ENCODE measurements around the gene TMC3.

The TMC3 gene

GRCh38 chr15:81291916-81292522, 82.0 kb downstream of the TMC3 start:
- TF ChIP-seq POLR2A (IDR thresholded peaks at IDR 0.05; ENCODE audit: low read depth, low read length) (no peak), PAX5 (IDR thresholded peaks at IDR 0.05; ENCODE audit: insufficient read depth, low read length, severe bottlenecking) (no peak), POU2F2 (IDR thresholded peaks at IDR 0.05; ENCODE audit: low read depth, low read length) (no peak), POLR2AphosphoS5 (IDR thresholded peaks at IDR 0.05; ENCODE audit: low read depth, low read length) (no peak), SPI1 (IDR thresholded peaks at IDR 0.05; ENCODE audit: low read depth, low read length) (no peak), TAF1 (IDR thresholded peaks at IDR 0.05; ENCODE audit: low read depth, low read length) (no peak)
- DNase-seq (ENCODE audit: insufficient read length, low spot score) (no peak), FAIRE-seq (peak; percentile 31)

- no peak for TF ChIP-seq POU2F2 (IDR thresholded peaks at IDR 0.05; ENCODE audit: low read depth, low read length)
- no peak for TF ChIP-seq POLR2A (IDR thresholded peaks at IDR 0.05; ENCODE audit: low read depth, low read length)
- no peak for TF ChIP-seq SPI1 (IDR thresholded peaks at IDR 0.05; ENCODE audit: low read depth, low read length)
- TF ChIP-seq TAF1 (IDR thresholded peaks at IDR 0.05; ENCODE audit: low read depth, low read length) = no peak
- no peak for TF ChIP-seq POLR2AphosphoS5 (IDR thresholded peaks at IDR 0.05; ENCODE audit: low read depth, low read length)
- no peak for TF ChIP-seq PAX5 (IDR thresholded peaks at IDR 0.05; ENCODE audit: insufficient read depth, low read length, severe bottlenecking)
- FAIRE-seq (no peak), DNase-seq (ENCODE audit: insufficient read length, low spot score) (no peak)
These were observed 84.1 kb downstream of the TMC3 start for GRCh38 chr15:81289910-81290309.

GRCh38 chr15:81288616-81289015, 85.4 kb downstream of the TMC3 start:
- TF ChIP-seq POU2F2 (IDR thresholded peaks at IDR 0.05; ENCODE audit: low read depth, low read length) (no peak), TAF1 (IDR thresholded peaks at IDR 0.05; ENCODE audit: low read depth, low read length) (no peak), PAX5 (IDR thresholded peaks at IDR 0.05; ENCODE audit: insufficient read depth, low read length, severe bottlenecking) (no peak), POLR2AphosphoS5 (IDR thresholded peaks at IDR 0.05; ENCODE audit: low read depth, low read length) (no peak), POLR2A (IDR thresholded peaks at IDR 0.05; ENCODE audit: low read depth, low read length) (no peak), SPI1 (IDR thresholded peaks at IDR 0.05; ENCODE audit: low read depth, low read length) (no peak)
- FAIRE-seq (peak; percentile 72), DNase-seq (ENCODE audit: insufficient read length, low spot score) (no peak)

- DNase-seq (ENCODE audit: insufficient read length, low spot score) (no peak), FAIRE-seq (no peak)
- TF ChIP-seq POU2F2 (IDR thresholded peaks at IDR 0.05; ENCODE audit: low read depth, low read length) (no peak), SPI1 (IDR thresholded peaks at IDR 0.05; ENCODE audit: low read depth, low read length) (no peak)
These were observed 86.0 kb downstream of the TMC3 start for GRCh38 chr15:81288040-81288439.

GRCh38 chr15:81286621-81287121, 87.3 kb downstream of the TMC3 start:
- TF ChIP-seq POU2F2 (IDR thresholded peaks at IDR 0.05; ENCODE audit: low read depth, low read length) (no peak), SPI1 (IDR thresholded peaks at IDR 0.05; ENCODE audit: low read depth, low read length) (peak; percentile 38; the same call in 1 of the 2 replicates)
- DNase-seq (ENCODE audit: insufficient read length, low spot score) (no peak), FAIRE-seq (no peak)

- DNase-seq (ENCODE audit: insufficient read length, low spot score) (no peak), FAIRE-seq (peak; percentile 83)
- TF ChIP-seq PAX5 (IDR thresholded peaks at IDR 0.05; ENCODE audit: insufficient read depth, low read length, severe bottlenecking) (no peak), POU2F2 (IDR thresholded peaks at IDR 0.05; ENCODE audit: low read depth, low read length) (no peak), POLR2A (IDR thresholded peaks at IDR 0.05; ENCODE audit: low read depth, low read length) (no peak), SPI1 (IDR thresholded peaks at IDR 0.05; ENCODE audit: low read depth, low read length) (no peak)
These were observed 88.6 kb downstream of the TMC3 start for GRCh38 chr15:81285461-81285860.

GRCh38 chr15:81284256-81285031, 89.6 kb downstream of the TMC3 start:
- TF ChIP-seq SPI1 (IDR thresholded peaks at IDR 0.05; ENCODE audit: low read depth, low read length) (no peak), POLR2AphosphoS5 (IDR thresholded peaks at IDR 0.05; ENCODE audit: low read depth, low read length) (no peak), TAF1 (IDR thresholded peaks at IDR 0.05; ENCODE audit: low read depth, low read length) (no peak), POLR2A (IDR thresholded peaks at IDR 0.05; ENCODE audit: low read depth, low read length) (no peak), PAX5 (IDR thresholded peaks at IDR 0.05; ENCODE audit: insufficient read depth, low read length, severe bottlenecking) (no peak), POU2F2 (IDR thresholded peaks at IDR 0.05; ENCODE audit: low read depth, low read length) (no peak)
- DNase-seq (ENCODE audit: insufficient read length, low spot score) (no peak), FAIRE-seq (peak; percentile 91)

- DNase-seq (ENCODE audit: insufficient read length, low spot score) (no peak), FAIRE-seq (no peak)
- TF ChIP-seq POU2F2 (IDR thresholded peaks at IDR 0.05; ENCODE audit: low read depth, low read length) (no peak), POLR2AphosphoS5 (IDR thresholded peaks at IDR 0.05; ENCODE audit: low read depth, low read length) (no peak), SPI1 (IDR thresholded peaks at IDR 0.05; ENCODE audit: low read depth, low read length) (no peak), POLR2A (IDR thresholded peaks at IDR 0.05; ENCODE audit: low read depth, low read length) (no peak), TAF1 (IDR thresholded peaks at IDR 0.05; ENCODE audit: low read depth, low read length) (no peak), PAX5 (IDR thresholded peaks at IDR 0.05; ENCODE audit: insufficient read depth, low read length, severe bottlenecking) (no peak)
These were observed 91.1 kb downstream of the TMC3 start for GRCh38 chr15:81282911-81283310.

- no peak for FAIRE-seq
- TF ChIP-seq SPI1 (IDR thresholded peaks at IDR 0.05; ENCODE audit: low read depth, low read length) (no peak), POU2F2 (IDR thresholded peaks at IDR 0.05; ENCODE audit: low read depth, low read length) (no peak), PAX5 (IDR thresholded peaks at IDR 0.05; ENCODE audit: insufficient read depth, low read length, severe bottlenecking) (no peak), POLR2A (IDR thresholded peaks at IDR 0.05; ENCODE audit: low read depth, low read length) (no peak), POLR2AphosphoS5 (IDR thresholded peaks at IDR 0.05; ENCODE audit: low read depth, low read length) (no peak), TAF1 (IDR thresholded peaks at IDR 0.05; ENCODE audit: low read depth, low read length) (no peak)
- DNase-seq (ENCODE audit: insufficient read length, low spot score) = no peak
These were observed 91.5 kb downstream of the TMC3 start for GRCh38 chr15:81282606-81282895.
